ENCODE measurements around the gene KANSL3.
"Not testable (repeated sequence)": the region's sequence is repeated elsewhere in the genome, so short reads cannot be mapped to it uniquely, and the experiment has no call there.

KANSL3 gene

DNA sequence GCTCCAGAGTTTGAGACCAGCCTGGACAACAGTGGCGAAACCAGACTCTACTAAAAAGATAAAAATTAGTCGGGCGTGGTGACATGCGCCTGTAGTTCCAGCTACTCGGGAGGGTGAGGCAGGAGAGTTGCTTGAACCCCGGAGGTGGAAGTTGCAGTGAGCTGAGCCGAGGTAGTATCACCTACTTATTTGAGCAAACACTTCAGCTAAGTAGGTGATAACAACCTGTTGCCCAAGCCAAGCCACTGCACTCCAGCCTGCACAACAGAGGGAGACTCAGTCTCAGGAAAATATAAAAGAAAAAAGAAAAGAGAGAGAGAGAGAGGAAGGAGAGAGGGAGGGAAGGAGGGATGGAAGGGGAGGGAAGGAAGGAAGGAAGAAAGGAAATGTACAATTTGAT, 25.7 kb upstream of the KANSL3 start:
- ATAC-seq (no peak), DNase-seq (no peak)
- H3K27ac Mint-ChIP-seq, result peak overlapping the region in 1 of 2 donors; percentile 54
- no peaks in the 10 kb centered on the region for H3K4me1 Mint-ChIP-seq
- H3K4me3 Mint-ChIP-seq, result no peak overlapping the region
- H3K27me3 Mint-ChIP-seq, result peaks cover 9% of the 10 kb centered on the region
- no peaks in the 10 kb centered on the region for H3K9me3 Mint-ChIP-seq

DNA sequence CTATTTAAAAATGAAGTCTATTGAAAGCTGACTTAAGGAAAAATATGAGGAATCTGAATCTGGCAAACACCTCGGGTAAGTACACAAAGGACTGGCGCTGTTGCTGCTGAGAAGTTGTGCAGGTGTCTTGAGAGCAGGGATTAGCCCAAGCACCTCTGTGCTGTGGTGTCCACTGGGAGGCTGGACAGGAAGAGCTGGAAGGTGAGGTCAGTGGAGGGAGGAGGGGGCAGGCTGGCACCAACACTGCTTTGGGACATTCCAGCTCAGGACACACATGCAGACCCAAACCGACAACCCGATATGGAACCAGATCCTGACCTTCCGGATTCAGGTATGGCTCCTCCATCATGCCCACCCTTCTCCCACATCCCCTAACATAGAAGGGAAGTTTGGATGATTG, 25.1 kb upstream of the KANSL3 start:
- ATAC-seq (no peak), DNase-seq (no peak)
- Mint-ChIP-seq H3K4me3 (no peak overlapping the region), H3K9me3 (no peaks in the 10 kb centered on the region), H3K4me1 (no peaks in the 10 kb centered on the region), H3K27me3 (peaks cover 9% of the 10 kb centered on the region), H3K27ac (peak overlapping the region in 1 of 2 donors; percentile 79)

GRCh38 chr2:96662360-96662759, 24.2 kb upstream of the KANSL3 start:
- no peak overlapping the region for H3K4me3 Mint-ChIP-seq
- DNase-seq (no peak), ATAC-seq (no peak)
- H3K9me3 Mint-ChIP-seq, result no peaks in the 10 kb centered on the region
- no peak overlapping the region for H3K27ac Mint-ChIP-seq
- H3K4me1 Mint-ChIP-seq, result no peaks in the 10 kb centered on the region
- peaks cover 9% of the 10 kb centered on the region for H3K27me3 Mint-ChIP-seq

DNA sequence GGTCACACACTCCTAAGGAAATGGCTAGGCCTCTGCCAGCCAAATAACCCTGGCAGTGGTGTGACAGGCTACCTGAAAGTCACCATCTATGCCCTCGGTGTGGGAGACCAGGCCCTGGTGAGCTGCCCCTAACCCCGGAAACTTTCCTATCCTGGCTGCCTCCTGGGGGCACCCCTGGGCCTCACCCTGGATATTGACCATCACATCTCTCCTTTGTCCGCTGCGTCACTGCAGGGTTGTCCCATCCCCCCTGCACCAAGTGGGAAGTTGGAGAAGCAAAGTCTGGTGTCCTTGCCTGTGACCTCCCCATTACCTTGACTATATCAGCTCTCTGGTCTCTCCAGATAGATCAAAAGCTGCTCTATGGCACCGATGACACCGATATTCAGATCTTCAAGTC, 23.2 kb upstream of the KANSL3 start:
- no peaks in the 10 kb centered on the region for H3K9me3 Mint-ChIP-seq
- H3K27me3 Mint-ChIP-seq, result peaks cover 9% of the 10 kb centered on the region
- H3K4me3 Mint-ChIP-seq, result no peak overlapping the region
- H3K4me1 Mint-ChIP-seq, result no peaks in the 10 kb centered on the region
- DNase-seq (no peak), ATAC-seq (no peak)
- no peak overlapping the region for H3K27ac Mint-ChIP-seq

- Mint-ChIP-seq H3K9me3 (no peaks in the 10 kb centered on the region), H3K27ac (no peak overlapping the region), H3K27me3 (no peaks in the 10 kb centered on the region), H3K4me3 (no peak overlapping the region), H3K4me1 (no peaks in the 10 kb centered on the region)
- DNase-seq, result no peak
- no peak for ATAC-seq
These were observed 18.4 kb upstream of the KANSL3 start for GRCh38 chr2:96656540-96656939.

- H3K4me1 Mint-ChIP-seq, result no peaks in the 10 kb centered on the region
- no peaks in the 10 kb centered on the region for H3K9me3 Mint-ChIP-seq
- no peak for ATAC-seq
- H3K27me3 Mint-ChIP-seq, result no peaks in the 10 kb centered on the region
- no peak for DNase-seq
- no peak overlapping the region for H3K4me3 Mint-ChIP-seq
- no peak overlapping the region for H3K27ac Mint-ChIP-seq
These were observed 17.4 kb upstream of the KANSL3 start for GRCh38 chr2:96655526-96655925.

- not testable (repeated sequence) for H3K9me3 Mint-ChIP-seq, DNase-seq, H3K4me3 Mint-ChIP-seq, H3K27ac Mint-ChIP-seq, H3K27me3 Mint-ChIP-seq, H3K4me1 Mint-ChIP-seq, ATAC-seq
These were observed 16.7 kb upstream of the KANSL3 start for GRCh38 chr2:96654791-96655190.

- Mint-ChIP-seq H3K27ac (peak overlapping the region in 1 of 2 donors; percentile 39), H3K4me3 (no peak overlapping the region), H3K27me3 (no peaks in the 10 kb centered on the region), H3K9me3 (no peaks in the 10 kb centered on the region), H3K4me1 (no peaks in the 10 kb centered on the region)
- no peak for ATAC-seq
- DNase-seq, result no peak
These were observed 13.7 kb upstream of the KANSL3 start for GRCh38 chr2:96651793-96652192.

- no peaks in the 10 kb centered on the region for H3K27me3 Mint-ChIP-seq
- no peaks in the 10 kb centered on the region for H3K9me3 Mint-ChIP-seq
- no peaks in the 10 kb centered on the region for H3K4me1 Mint-ChIP-seq
- H3K27ac Mint-ChIP-seq, result no peak overlapping the region
- H3K4me3 Mint-ChIP-seq, result no peak overlapping the region
- DNase-seq, result no peak
- peak; percentile 23 for ATAC-seq
These were observed 11.2 kb upstream of the KANSL3 start for GRCh38 chr2:96649342-96649741.

DNA sequence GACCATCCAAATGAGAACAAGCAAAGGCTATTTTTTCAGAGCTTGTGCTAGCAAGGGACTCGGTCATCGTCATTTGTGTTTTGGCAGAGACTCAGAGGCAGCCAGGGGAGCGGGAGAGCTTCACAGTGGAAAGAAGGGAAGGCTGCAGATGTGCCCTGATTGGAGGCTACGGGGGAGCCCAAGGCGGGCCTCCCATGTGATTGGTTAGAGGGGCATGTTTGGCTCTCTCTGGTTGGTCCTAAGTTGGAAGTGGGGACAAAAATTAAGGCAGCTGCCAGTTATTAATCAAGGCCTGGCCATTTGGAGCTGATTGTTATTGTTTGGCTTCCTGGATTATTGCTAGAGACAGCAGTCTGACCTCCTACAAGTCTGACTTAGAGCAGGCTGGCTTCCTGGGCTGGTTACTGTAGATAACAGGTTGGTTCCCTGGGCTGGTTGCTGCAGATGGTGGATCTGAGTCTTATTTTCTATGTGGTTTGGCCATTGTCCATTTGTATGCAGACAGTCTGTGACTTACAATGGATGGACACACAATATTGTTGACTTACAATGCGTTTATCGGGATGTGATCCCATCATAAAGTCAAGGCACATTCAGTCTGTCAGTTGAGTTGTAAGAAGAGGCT, 10.3 kb upstream of the KANSL3 start:
- no peak overlapping the region for H3K27ac Mint-ChIP-seq
- no peak for DNase-seq
- H3K9me3 Mint-ChIP-seq, result no peaks in the 10 kb centered on the region
- no peaks in the 10 kb centered on the region for H3K27me3 Mint-ChIP-seq
- ATAC-seq, result no peak
- no peaks in the 10 kb centered on the region for H3K4me1 Mint-ChIP-seq
- no peak overlapping the region for H3K4me3 Mint-ChIP-seq

DNA sequence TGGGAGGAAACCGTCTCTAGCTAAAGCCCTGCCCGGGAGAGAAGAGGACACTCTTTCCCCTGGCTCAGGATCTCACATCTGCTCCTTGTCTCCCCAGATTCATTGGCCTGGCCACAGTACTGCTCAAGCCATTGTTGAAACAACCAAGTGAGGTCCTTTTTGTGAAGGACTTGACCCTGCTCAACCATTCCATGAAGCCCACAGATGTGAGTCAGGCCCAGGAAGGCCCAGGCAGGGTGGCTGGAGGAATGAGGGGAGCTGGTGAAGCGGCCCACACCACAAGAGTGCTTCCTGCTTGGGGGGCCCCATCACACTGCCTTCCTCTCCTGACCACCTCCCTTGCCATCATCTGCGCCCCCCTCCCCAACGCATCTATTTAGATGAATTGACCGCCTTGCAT, 9.6 kb upstream of the KANSL3 start:
- ATAC-seq (no peak), DNase-seq (no peak)
- Mint-ChIP-seq H3K27me3 (no peaks in the 10 kb centered on the region), H3K4me3 (no peak overlapping the region), H3K27ac (no peak overlapping the region), H3K4me1 (no peaks in the 10 kb centered on the region), H3K9me3 (no peaks in the 10 kb centered on the region)

- no peak within 1 kb of the TSS for H3K27ac Mint-ChIP-seq
- no peaks in the 10 kb centered on the region for H3K9me3 Mint-ChIP-seq
- H3K4me1 Mint-ChIP-seq, result no peaks in the 10 kb centered on the region
- ATAC-seq (no peak), DNase-seq (no peak)
- H3K27me3 Mint-ChIP-seq, result peaks cover 14% of the 10 kb centered on the region
- H3K4me3 Mint-ChIP-seq, result no peak within 1 kb of the TSS
These were observed 4.7 kb upstream of the KANSL3 start, which contains the start of gene FER1L5 for GRCh38 chr2:96642564-96643360. TSS of gene FER1L5 (plus strand) at chr2:96642764. CDS start at chr2:96642837, 73 bp downstream.

- H3K27me3 Mint-ChIP-seq, result peaks cover 14% of the 10 kb centered on the region
- H3K9me3 Mint-ChIP-seq, result no peaks in the 10 kb centered on the region
- peak overlapping the region; percentile 89 to 95 for H3K27ac Mint-ChIP-seq
- ATAC-seq (peak; percentile 88), DNase-seq (peak in 1 of 2 donors; percentile 73)
- peaks cover 31% of the 10 kb centered on the region for H3K4me1 Mint-ChIP-seq
- peak overlapping the region; percentile 91 to 93 for H3K4me3 Mint-ChIP-seq
These were observed 548 bp downstream of the KANSL3 start for GRCh38 chr2:96637385-96638143.

DNA sequence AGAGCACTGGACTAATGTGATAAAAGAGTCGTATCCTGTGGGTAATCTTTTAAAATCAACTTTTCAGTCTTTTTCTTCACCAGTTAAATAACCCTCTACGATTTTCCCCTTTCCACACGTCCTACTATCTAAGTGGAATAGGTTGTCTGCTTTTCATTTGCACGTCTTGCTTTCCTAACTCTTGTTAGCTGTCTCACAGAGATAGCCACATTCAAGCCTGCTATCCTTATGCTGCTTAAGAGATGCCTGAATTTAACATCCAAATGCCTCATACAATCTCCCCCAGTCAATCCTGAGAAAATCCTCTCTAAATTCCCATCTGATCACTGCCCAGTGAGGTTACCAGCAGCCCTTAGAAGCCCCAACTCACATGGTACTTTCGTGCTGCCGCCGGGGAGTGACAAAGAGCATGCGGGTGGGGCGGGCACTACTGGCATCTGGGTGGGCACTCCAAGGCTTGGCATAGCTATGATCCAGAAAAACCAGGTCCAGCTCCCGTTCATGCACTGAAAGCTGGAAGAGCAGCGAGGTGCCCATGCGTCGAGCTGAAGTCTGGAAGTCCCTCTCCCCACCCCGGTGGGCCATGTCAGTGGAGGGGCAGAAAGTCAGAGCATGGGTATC, 1.5 kb downstream of the KANSL3 start:
- Mint-ChIP-seq H3K4me3 (peak overlapping the region; percentile 91 to 93), H3K27me3 (peaks cover 14% of the 10 kb centered on the region), H3K4me1 (peaks cover 35% of the 10 kb centered on the region), H3K27ac (peak overlapping the region in 1 of 2 donors; percentile 2), H3K9me3 (no peaks in the 10 kb centered on the region)
- DNase-seq (no peak), ATAC-seq (no peak)

DNA sequence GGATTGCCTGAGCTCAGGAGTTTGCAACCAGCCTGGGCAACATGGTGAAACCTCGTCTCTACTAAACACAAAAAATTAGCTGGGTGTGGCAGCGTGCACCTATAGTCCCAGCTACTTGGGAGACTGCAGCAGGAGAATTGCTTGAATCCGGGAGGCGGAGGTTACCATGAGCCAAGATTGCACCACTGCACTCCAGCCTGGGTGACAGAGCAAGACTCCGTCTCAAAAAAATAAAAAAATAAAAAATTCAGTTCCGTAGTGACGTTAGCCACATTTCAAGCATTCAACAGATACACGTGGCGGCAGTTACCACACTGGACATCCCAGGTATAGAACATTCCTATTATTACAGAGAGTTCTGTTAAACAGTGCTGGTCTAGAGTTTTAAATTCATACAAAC, 4.5 kb downstream of the KANSL3 start:
- Mint-ChIP-seq H3K9me3 (no peaks in the 10 kb centered on the region), H3K4me3 (no peak overlapping the region), H3K27me3 (no peaks in the 10 kb centered on the region), H3K27ac (no peak overlapping the region), H3K4me1 (peaks cover 35% of the 10 kb centered on the region)
- no peak for DNase-seq
- ATAC-seq, result no peak
